Mucosa of rectum (tissue), 2 donors: ENCODE results near the gene ADPGK.

Source experiments
- H3K27ac ChIP-seq, 2 donors: one replicate each; pipeline ENCODE4 v1.7.0; 2013; ENCODE audit warnings: inconsistent platforms in 2 of 2, low read depth in 2 of 2, low read length in 2 of 2
- H3K27me3 ChIP-seq, 2 donors: one replicate each; pipeline ENCODE4 v1.7.0; 2013; ENCODE audit warnings: low read length in 2 of 2; ENCODE audit not compliant: control insufficient read depth in 2 of 2, insufficient read depth in 2 of 2
- H3K36me3 ChIP-seq, 2 donors: one replicate each; pipeline ENCODE4 v1.7.0; 2013; ENCODE audit warnings: low read length in 2 of 2; ENCODE audit not compliant: control insufficient read depth in 2 of 2, insufficient read depth in 2 of 2
- H3K4me1 ChIP-seq, 2 donors: one replicate each; pipeline ENCODE4 v1.7.0; 2013; ENCODE audit warnings: low read length in 2 of 2, mild to moderate bottlenecking in 1 of 2; ENCODE audit not compliant: control insufficient read depth in 2 of 2, insufficient read depth in 2 of 2
- H3K4me3 ChIP-seq, 2 donors: one replicate each; pipeline ENCODE4 v1.7.0; 2013; ENCODE audit warnings: low read length in 2 of 2
- H3K9ac ChIP-seq, 2 donors: one replicate each; pipeline ENCODE4 v1.7.0; 2013; ENCODE audit warnings: low read length in 2 of 2, low read depth in 1 of 2, mild to moderate bottlenecking in 1 of 2
- H3K9me3 ChIP-seq, 2 donors: one replicate each; pipeline ENCODE4 v1.7.0; 2013; ENCODE audit warnings: low read length in 2 of 2; ENCODE audit not compliant: control insufficient read depth in 2 of 2
- donor health status: healthy.
- donor health status: Normal muscosa, but diverticular disease.

ADPGK gene

DNA sequence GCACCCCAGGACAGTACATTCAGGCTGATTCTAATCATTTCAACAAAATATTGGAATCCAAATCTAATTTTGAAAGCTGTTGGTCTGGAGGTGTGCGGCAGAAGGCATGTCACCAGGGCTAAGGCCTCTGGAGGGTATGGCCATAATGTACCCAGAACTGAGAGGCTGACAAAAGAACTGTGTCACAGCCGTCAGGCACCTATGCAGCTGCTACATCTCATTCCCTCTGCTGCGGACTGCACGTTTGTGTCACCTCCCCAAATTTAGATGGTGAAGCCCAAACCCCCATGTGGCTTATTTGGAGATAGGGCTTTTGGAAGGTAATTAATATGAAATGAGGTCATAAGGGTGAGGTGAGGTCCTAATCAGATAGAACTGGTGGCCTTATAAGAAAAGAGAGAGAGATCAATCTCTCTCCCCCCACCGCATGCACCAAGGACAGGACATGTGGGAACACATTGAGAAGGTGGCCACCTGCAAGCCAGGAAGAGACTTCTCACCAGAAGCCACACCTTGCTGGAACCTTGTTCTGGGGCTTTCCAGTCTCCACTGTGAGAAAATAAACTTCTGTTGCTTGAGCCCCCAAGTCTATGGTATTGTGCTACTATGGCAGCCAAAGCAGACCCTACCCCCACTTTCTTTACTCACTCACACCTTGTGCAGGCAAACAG, 22.8 kb downstream of the ADPGK start:
- H3K9me3 ChIP-seq: no peaks in the 10 kb centered on the region
- no peak overlapping the region for H3K4me3 ChIP-seq
- no peak overlapping the region for H3K9ac ChIP-seq
- H3K36me3 ChIP-seq: peaks cover 34 to 52% of the 10 kb centered on the region in 2 donors
- no peaks in the 10 kb centered on the region for H3K4me1 ChIP-seq
- no peaks in the 10 kb centered on the region for H3K27me3 ChIP-seq
- no peak overlapping the region for H3K27ac ChIP-seq

DNA sequence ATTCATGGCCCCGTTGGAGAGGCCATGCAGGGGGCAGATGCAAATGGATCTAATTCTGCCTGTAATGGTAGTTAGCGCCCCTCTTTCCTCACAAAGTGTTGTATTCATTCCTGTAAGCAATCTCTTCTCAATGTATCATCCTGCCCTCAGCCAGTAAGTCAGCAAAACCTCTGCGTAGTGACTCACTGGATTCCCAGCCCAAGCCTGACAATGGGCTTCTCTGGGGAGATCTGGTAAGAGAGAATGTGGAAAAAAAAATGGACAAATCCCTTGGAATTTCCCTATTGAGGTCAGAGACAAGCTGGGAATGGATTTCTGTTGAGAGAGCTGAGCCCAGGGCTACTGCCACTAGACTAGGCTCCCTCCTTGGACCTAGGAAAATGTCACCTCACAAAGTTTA, 25.4 kb downstream of the ADPGK start:
- H3K9me3 ChIP-seq: no peaks in the 10 kb centered on the region
- H3K27ac ChIP-seq: no peak overlapping the region
- no peaks in the 10 kb centered on the region for H3K4me1 ChIP-seq
- H3K27me3 ChIP-seq: no peaks in the 10 kb centered on the region
- no peak overlapping the region for H3K4me3 ChIP-seq
- peaks cover 49 to 59% of the 10 kb centered on the region in 2 donors for H3K36me3 ChIP-seq
- H3K9ac ChIP-seq: no peak overlapping the region

DNA sequence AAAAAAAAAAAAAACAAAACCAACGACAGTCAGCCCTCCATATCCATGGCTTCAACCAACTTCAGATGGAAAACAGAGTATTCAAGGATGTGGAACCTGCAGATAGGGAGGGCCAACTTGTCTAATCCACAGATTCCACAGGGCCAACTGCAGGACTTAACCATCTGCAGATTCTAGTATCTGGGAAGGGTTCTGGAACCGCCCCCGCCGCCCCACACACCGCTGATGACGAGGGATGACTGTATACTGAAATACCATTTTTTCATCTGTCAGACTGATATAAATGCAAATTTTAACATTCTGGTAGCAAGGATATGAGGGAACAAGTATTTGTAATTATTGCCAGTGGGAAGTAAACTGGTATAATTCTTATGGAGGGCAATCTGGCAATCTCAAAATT, 29.5 kb downstream of the ADPGK start:
- Histone ChIP-seq H3K9me3 (no peaks in the 10 kb centered on the region), H3K27ac (no peak overlapping the region), H3K9ac (no peak overlapping the region), H3K4me3 (no peak overlapping the region), H3K4me1 (no peaks in the 10 kb centered on the region), H3K36me3 (peaks cover 48% of the 10 kb centered on the region in 2 donors), H3K27me3 (no peaks in the 10 kb centered on the region)

DNA sequence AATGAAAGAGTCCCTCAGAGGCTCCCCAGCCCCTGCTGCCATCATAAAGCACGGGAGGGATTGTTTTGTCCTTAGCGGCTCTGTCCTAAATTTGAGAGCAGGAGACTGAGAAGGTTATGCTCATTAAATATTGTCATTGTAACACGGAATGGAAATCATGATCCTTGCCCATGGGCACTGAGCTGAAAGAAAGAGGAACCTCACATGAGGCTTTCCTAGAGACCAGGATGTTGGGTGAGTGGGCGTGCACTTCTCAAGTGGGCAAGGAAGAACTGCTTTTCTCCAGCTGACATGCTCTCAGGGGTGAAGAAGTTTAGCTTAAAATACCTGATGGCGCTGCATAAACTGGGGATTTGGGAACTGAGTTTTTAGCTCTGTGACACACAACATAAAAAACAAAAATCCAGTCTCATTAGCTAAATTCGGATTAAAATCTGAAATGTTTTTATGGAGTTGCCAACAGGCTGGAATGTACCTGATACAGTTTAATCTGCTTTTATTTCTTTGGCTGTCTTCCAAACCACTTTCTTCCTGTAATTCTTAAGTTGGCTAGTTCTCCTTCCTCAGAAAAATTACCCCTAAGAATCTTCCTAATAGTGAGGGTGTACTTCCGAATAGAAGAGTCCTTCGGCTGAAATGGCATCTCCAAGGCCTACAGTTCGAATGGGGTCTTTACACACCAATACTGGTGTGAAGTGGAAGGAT, 31.7 kb downstream of the ADPGK start:
- Histone ChIP-seq H3K4me1 (no peaks in the 10 kb centered on the region), H3K4me3 (no peak overlapping the region), H3K9me3 (no peaks in the 10 kb centered on the region), H3K27ac (no peak overlapping the region), H3K9ac (no peak overlapping the region), H3K36me3 (peaks cover 37 to 39% of the 10 kb centered on the region in 2 donors), H3K27me3 (no peaks in the 10 kb centered on the region)

DNA sequence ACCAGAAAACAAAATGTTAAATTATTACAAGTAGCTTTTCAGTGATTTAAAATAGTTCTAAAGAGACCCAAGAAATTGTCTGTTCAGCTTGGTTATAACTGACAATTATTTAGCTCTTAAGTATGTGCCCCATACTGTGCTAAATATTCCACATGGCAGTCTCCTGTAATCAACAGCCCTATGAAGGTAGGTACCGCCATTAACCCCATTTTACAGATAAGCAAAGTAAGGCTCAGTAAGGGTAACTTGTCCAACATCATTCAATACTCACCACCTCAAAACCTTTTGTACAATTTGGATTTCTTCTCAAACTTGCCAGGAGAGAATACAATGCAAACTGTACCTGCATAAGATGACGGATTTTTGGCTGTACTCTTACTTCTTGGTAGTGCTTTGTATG, 33.9 kb downstream of the ADPGK start:
- H3K36me3 ChIP-seq: peaks cover 19 to 25% of the 10 kb centered on the region in 2 donors
- H3K27me3 ChIP-seq: no peaks in the 10 kb centered on the region
- no peak overlapping the region for H3K9ac ChIP-seq
- H3K27ac ChIP-seq: no peak overlapping the region
- H3K9me3 ChIP-seq: no peaks in the 10 kb centered on the region
- H3K4me3 ChIP-seq: no peak overlapping the region
- no peaks in the 10 kb centered on the region for H3K4me1 ChIP-seq

DNA sequence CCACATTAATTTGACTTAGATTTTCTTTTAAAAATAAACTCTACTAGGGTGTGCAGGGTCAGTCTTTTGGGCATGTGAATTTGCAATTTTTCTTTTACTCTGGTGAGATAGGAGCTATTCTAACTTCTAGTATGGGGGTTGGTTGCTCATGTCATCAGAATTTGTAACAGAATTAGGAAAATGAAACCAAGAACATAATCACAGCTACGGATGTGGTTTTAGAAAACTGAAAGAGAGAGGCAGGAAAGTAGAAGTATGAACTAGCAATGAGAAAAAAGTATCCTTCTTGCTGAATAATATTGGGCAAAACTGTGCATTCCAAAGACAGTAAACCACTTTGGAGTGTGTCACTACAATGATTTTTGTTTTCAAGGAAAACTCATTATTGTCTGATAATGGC, 43.3 kb downstream of the ADPGK start:
- Histone ChIP-seq H3K36me3 (peaks cover 27 to 28% of the 10 kb centered on the region in 2 donors), H3K4me3 (no peak overlapping the region), H3K27ac (no peak overlapping the region), H3K9ac (no peak overlapping the region), H3K27me3 (no peaks in the 10 kb centered on the region), H3K9me3 (no peaks in the 10 kb centered on the region), H3K4me1 (no peaks in the 10 kb centered on the region)

DNA sequence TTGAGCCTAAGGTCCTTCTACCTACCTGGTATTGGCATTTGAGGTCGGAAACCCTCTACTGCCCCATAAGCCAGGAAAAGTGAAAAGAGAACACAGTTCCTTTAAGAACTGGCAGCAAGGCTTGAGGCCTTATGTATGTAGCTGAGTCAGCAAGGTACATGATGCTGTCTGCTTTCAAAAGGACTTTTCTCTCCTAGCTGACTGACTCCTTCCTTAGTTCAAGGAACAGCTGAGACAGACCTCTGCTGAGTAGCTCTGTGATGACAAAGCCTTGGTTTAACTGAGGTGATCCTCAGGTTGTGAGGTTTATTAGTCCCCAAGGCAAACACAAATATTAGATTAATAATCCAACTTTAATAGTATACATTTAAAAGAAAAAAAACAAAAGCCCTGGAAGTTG, 45.8 kb downstream of the ADPGK start:
- no peaks in the 10 kb centered on the region for H3K4me1 ChIP-seq
- H3K36me3 ChIP-seq: peaks cover 32 to 34% of the 10 kb centered on the region in 2 donors
- no peak overlapping the region for H3K9ac ChIP-seq
- no peak overlapping the region for H3K27ac ChIP-seq
- H3K4me3 ChIP-seq: no peak overlapping the region
- no peaks in the 10 kb centered on the region for H3K27me3 ChIP-seq
- no peaks in the 10 kb centered on the region for H3K9me3 ChIP-seq

DNA sequence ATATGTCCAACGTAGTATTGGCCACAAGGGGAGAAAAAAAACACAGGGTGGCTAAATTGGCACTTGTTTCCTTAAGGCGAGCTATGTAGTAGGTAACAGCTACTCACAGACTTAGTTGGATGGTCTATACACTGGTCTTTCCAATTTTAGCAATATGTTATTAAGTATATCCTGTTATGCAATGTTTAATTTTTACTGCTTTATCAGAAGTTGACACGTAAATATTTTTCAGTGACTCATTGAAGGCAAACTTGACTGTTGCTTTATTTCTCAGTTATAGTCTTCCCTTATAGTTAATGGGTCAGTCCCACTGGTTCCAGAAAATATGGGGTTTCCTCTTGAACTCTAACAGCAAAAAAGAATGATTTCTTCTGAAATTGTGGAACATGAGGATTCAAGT, 46.5 kb downstream of the ADPGK start:
- Histone ChIP-seq H3K4me1 (no peaks in the 10 kb centered on the region), H3K27ac (no peak overlapping the region), H3K36me3 (peaks cover 32 to 34% of the 10 kb centered on the region in 2 donors), H3K4me3 (no peak overlapping the region), H3K9ac (no peak overlapping the region), H3K9me3 (no peaks in the 10 kb centered on the region), H3K27me3 (no peaks in the 10 kb centered on the region)

DNA sequence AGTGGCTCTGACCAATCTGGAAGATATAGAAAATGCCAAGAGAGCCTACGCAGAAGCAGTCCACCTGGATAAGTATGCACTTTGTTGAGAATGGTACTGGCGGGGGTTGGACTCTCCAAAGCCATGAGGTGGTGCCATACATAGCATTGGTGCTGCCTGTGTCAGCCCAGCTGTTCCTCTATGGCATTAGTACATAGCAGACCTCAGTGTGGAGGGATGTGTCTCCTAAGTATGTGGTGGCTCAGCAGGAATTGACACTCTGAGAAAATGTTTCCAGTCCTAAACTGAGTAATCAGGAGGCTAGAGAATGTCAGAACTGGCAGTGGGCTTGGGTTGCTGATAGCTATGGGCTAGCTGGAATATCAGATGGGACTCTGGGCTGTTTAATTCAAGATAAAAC, 48.4 kb downstream of the ADPGK start:
- H3K27ac ChIP-seq: no peak overlapping the region
- no peaks in the 10 kb centered on the region for H3K4me1 ChIP-seq
- no peaks in the 10 kb centered on the region for H3K27me3 ChIP-seq
- no peaks in the 10 kb centered on the region for H3K9me3 ChIP-seq
- peaks cover 26 to 39% of the 10 kb centered on the region in 2 donors for H3K36me3 ChIP-seq
- H3K9ac ChIP-seq: no peak overlapping the region
- no peak overlapping the region for H3K4me3 ChIP-seq

DNA sequence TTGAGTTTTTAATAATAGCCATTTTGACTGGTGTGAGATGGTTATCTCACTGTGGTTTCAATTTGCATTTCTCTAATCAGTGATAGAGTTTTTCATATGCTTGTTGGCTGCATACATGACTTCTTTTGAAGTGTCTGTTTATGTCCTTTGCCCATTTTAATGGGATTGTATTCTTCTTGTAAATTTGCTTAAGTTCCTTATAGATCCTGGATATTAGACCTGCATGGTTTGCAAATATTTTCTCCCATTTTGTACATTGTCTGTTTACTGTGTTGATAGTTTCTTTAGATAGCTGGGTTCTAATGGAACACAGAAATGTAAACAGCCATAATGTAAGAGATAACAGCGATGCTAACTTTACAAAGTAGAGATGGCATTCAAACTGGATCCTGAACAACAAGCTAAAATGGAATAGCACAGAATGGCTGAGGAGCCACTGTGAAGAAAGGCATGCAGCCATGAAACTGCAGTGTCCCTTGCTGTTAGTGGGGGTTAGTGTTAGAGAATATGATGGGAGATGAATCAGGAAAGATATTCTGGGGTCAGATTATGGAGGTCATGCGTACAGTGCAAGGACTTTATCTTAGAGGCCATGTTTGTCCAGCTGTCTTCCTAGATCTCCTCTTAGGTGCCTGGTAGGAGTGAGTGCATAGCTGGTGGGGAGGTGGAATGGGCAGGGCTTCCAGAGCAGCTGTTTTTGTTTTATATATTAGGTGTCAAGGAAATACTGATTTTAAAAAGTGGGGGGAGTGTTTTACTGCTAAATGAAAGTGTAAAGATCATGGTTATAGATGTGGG, 49.4 kb downstream of the ADPGK start:
- peaks cover 25 to 33% of the 10 kb centered on the region in 2 donors for H3K36me3 ChIP-seq

More for the DNA sequence above, 49.4 kb downstream of the ADPGK start:
- Histone ChIP-seq H3K9ac (no peak overlapping the region), H3K4me3 (no peak overlapping the region), H3K4me1 (no peaks in the 10 kb centered on the region), H3K27me3 (no peaks in the 10 kb centered on the region), H3K9me3 (no peaks in the 10 kb centered on the region), H3K27ac (no peak overlapping the region)
